GM08714 (cell line): ENCODE data around the gene ZNF614.
A peak's percentile ranks its signal among the peaks of the same experiment; 100 is the strongest.
"Not testable (repeated sequence)": the region's sequence is repeated elsewhere in the genome, so short reads cannot be mapped to it uniquely, and the experiment has no call there.

ENCODE experiments used
- H3K4me3 ChIP-seq: fragments of 200-500 bp; sonication (Bioruptor generic); 2 replicates; pipeline ENCODE4 v1.5.1; 2014; ENCODE audit warnings: mild to moderate bottlenecking, low read length, inconsistent platforms
- ZNF274 ChIP-seq: IDR thresholded peaks from 2 replicates; pipeline ENCODE4 v1.6.1; 2012; ENCODE audit warnings: mild to moderate bottlenecking, low read depth, low read length

ZNF614 gene

DNA sequence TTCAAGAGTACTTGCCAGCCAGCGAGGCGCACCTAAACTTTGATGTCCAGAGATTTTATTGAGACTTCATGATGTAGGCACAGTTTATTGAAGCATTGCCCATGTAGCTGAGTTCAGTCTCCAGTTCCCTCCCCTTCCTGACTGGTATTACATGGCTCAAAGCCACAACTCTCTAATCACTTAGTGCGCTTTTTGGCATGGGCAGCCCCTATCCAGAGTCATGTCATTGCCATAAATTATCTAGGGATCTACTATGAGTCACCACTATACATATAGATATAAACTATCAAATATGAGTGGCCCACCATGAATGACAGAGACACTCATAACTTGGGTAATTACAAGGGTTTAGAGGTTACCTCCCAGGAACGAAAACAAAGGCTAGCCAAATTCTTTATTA is 7.7 kb downstream of the ZNF614 start:
- no peak for TF ChIP-seq ZNF274
- no peak overlapping the region for H3K4me3 ChIP-seq

- no peak overlapping the region for H3K4me3 ChIP-seq
- no peak for TF ChIP-seq ZNF274
Observed at GRCh38 chr19:52010674-52011073, 17.5 kb downstream of the ZNF614 start.

DNA sequence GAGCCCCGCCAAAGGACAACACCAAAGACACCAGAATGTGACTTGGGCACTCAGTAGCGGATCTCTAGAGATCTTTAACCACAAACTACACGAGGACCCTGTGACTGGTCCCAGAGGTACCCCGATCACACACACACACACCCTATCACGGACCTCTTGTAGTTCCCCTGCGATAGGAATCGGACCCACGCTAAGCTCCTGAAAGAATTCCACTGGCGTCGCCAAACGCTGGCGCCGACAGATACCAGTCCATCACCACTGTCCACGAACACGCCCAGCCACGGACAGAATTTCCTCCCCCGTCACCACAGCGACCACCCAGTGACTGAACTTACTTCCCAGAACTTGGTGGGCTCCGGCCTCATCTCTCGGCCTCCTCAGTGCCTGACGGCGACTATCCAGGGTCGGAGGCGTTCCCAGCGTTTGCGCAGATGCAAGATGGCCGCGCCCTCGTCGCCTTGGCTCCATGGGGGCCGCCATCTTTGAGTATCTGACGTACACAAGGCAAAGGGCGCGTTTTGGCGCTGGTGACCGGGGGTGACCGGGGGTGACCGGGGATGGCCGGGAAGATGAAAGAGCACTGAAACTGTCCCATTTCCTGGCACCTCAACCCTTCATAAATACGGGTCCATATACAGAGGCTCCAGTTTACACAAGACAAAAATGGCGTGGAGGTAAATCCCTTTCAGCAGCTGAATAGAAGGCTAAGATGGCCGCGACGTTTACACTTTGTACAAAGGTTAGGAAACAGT is 20.2 kb downstream of the ZNF614 start, which contains the start of gene ZNF615:
TSS of gene ZNF615 (minus strand) at position 406 of the 752 bp plus-strand sequence. CDS start 4,500 bp downstream, outside the sequence.
- H3K4me3 ChIP-seq = peak within 1 kb of the TSS; percentile 84
- TF ChIP-seq ZNF274 = no peak

DNA sequence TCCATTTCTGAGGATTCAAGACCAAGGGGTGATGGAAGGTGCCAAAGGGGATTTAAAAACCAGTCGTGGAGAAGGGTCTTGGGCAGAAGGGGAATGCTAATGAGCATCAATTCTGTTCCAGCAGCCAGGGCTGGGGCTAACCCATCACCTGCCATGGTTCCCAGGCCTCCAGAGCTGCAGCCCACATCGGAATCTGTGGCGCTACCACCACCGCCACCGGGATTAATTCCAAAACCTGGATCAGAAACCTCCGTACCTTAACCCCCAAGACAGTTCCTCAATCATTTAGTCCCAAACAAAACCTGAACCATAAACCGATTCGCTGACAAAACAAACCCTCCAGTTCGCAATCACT is 20.8 kb downstream of the ZNF614 start:
- no peak for TF ChIP-seq ZNF274
- H3K4me3 ChIP-seq = peak overlapping the region; percentile 84

GRCh38 chr19:51994048-51994644 is 34.0 kb downstream of the ZNF614 start:
- peak; percentile 92 for TF ChIP-seq ZNF274
- no peak overlapping the region for H3K4me3 ChIP-seq

- H3K4me3 ChIP-seq = no peak overlapping the region
- TF ChIP-seq ZNF274 = no peak; the same call in none of the 2 replicates
Observed at GRCh38 chr19:51993422-51993821, 34.8 kb downstream of the ZNF614 start.

GRCh38 chr19:51986309-51987291 is 41.6 kb downstream of the ZNF614 start, which contains the start of gene ZNF350:
TSS of gene ZNF350 (minus strand) at chr19:51986840. CDS start at chr19:51974360, 12,480 bp downstream.
- TF ChIP-seq ZNF274 = no peak
- H3K4me3 ChIP-seq = peak within 1 kb of the TSS; percentile 96

DNA sequence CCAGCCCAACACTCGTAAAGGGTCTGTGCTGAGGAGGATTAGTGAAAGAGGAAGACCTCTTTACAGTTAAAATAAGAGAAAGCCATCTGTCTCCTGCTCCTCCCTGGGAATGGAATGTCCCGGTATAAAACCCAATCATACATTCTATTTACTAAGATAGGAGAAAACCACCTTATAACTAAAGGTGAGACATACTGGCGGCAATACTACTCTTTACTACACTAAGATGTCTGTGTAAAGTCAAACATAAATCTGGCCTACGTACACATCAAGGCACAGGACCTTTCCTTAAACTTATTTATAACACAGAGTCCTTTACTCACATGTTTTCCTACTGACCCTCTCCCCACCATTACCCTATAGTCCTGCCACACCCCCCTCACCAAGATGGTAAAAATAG is 44.8 kb downstream of the ZNF614 start:
- no peak overlapping the region for H3K4me3 ChIP-seq
- TF ChIP-seq ZNF274 = no peak

- not testable (repeated sequence) for H3K4me3 ChIP-seq
Observed at GRCh38 chr19:51980926-51981325, 47.3 kb downstream of the ZNF614 start.

GRCh38 chr19:51980116-51980736 is 48.0 kb downstream of the ZNF614 start:
- TF ChIP-seq ZNF274 = no peak

GRCh38 chr19:51978882-51979281 is 49.3 kb downstream of the ZNF614 start:
- TF ChIP-seq ZNF274 = no peak
- H3K4me3 ChIP-seq = no peak overlapping the region

More at GRCh38 chr19:51980116-51980736, 48.0 kb downstream of the ZNF614 start:
- no peak overlapping the region for H3K4me3 ChIP-seq

DNA sequence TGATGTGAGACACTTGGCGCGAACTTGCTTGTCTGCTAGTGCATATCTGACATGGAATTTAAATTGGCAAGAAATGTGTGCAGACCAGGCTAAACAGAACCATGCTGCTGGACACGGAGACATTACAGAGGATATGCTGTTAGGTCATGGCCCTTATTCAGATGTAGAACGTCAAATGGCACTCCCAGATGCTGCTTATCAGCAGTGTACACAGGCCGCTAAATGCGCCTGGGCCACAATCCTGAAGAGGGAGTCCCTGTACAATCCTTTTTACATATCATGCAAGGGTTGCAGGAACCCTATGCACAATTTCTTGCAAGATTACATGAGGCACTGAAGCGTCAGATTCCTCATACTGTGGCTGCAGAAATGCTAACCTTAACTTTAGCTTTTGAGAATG is 50.8 kb downstream of the ZNF614 start:
- H3K4me3 ChIP-seq = no peak overlapping the region
- no peak for TF ChIP-seq ZNF274

- no peak overlapping the region for H3K4me3 ChIP-seq
- no peak for TF ChIP-seq ZNF274
Observed at GRCh38 chr19:51976852-51977251, 51.3 kb downstream of the ZNF614 start.

GRCh38 chr19:51975787-51976186 is 52.4 kb downstream of the ZNF614 start:
- H3K4me3 ChIP-seq = not testable (repeated sequence)
